Esophagus squamous epithelium (tissue), 5 donors: Measurements from ENCODE around the gene WDCP. TPM values are rescaled to one million over a fixed set of nuclear protein-coding genes. Genes with fewer than 3 reads are reported as not detected.

Experiments
- DNase-seq: peaks from one replicate; lab custom pipeline; 2025; lab: John Stamatoyannopoulos, UW
- H3K27ac ChIP-seq, 4 donors: fragments of 200-600 bp; sonication (generic); one replicate each; pipeline ENCODE4 v1.5.1; 2016 to 2019; ENCODE audit warnings: mild to moderate bottlenecking in 1 of 4
- H3K27me3 ChIP-seq, 4 donors: fragments of 200-600 bp; sonication (generic); 1 replicate in 3 of 4; 2 replicates in 1 of 4; pipeline versions ENCODE4 v1.5.1 to v1.6.0; 2017 to 2021; ENCODE audit warnings: antibody characterized with exemption in 1 of 4
- H3K36me3 ChIP-seq, 3 donors: fragments of 200-600 bp; sonication (generic); one replicate each; pipeline ENCODE4 v1.5.1; 2016 to 2019
- H3K4me1 ChIP-seq, 3 donors: fragments of 200-600 bp; sonication (generic); one replicate each; pipeline ENCODE4 v1.5.1; 2017 to 2019
- H3K4me3 ChIP-seq, 4 donors: fragments of 200-600 bp; sonication (generic); 1 replicate in 3 of 4; 2 replicates in 1 of 4; pipeline ENCODE4 v1.5.1; 2016 to 2019; ENCODE audit warnings: mild to moderate bottlenecking in 2 of 4, moderate library complexity in 1 of 4
- H3K9me3 ChIP-seq, 3 donors: fragments of 200-600 bp; sonication (generic); one replicate each; pipeline ENCODE4 v1.5.1; 2016 to 2019
- CTCF ChIP-seq, 6 experiments: fragments of 450-650 bp in 4 of 6; fragments of 200-600 bp in 2 of 6; sonication (generic) in 2 of 6; IDR thresholded peaks; one replicate each; pipeline ENCODE4 v1.5.1; 2016 to 2019; ENCODE audit warnings: antibody characterized with exemption in 6 of 6, mild to moderate bottlenecking in 4 of 6, moderate library complexity in 4 of 6
- POLR2A ChIP-seq, 4 donors: fragments of 450-650 bp; IDR thresholded peaks; one replicate each; pipeline ENCODE4 v1.6.1; 2017; ENCODE audit warnings: antibody characterized with exemption in 4 of 4, mild to moderate bottlenecking in 4 of 4, moderate library complexity in 3 of 4
- WGBS, 2 donors: methylation state at CpG; one replicate each; pipeline ENCODE4 v1.1.5; 2018; 5-methylcytosine and 5-hydroxymethylcytosine counted together
- intact Hi-C: fragments of 100-400 bp; cut with DNase I; formaldehyde crosslinking; loops from one replicate; pipeline ENCODE4 v1.15.0; 2022
- total RNA-seq, 4 donors: library from RNA; depleted of rRNA; stranded (reverse); fragments of >200 nt; gene quantifications; one replicate each; pipeline ENCODE4 v1.1.0, GENCODE V29; 2016
- donor health status: DM: yes; HTN: yes; CAD: no.

Gene WDCP
- total RNA-seq, 4 donors from 2014 or later, result 2.8 to 4.9 (median 4.0) TPM

GRCh38 chr2:24076849-24077534 is 29.8 kb upstream of the WDCP start:
- H3K27me3 ChIP-seq, result no peaks in the 10 kb centered on the region
- H3K27ac ChIP-seq, result peak overlapping the region; percentile 97 to 100 (median 98)
- 2% methylated on average over 29 to 37 of the region's 41 CpGs for WGBS, 2 donors
- no peaks in the 10 kb centered on the region for H3K9me3 ChIP-seq
- DNase-seq, result no peak
- peaks cover 15 to 54% (median 15%) of the 10 kb centered on the region in 3 donors for H3K4me1 ChIP-seq
- H3K4me3 ChIP-seq, result peak overlapping the region; percentile 60 to 86 (median 76)
- TF ChIP-seq CTCF (IDR thresholded peaks at IDR 0.05) (no peak), POLR2A (IDR thresholded peaks at IDR 0.05) (peak in 3 of 4 donors; percentile 28 to 55 (median 30))
- intact Hi-C loops, result loop anchor here (10.0 kb wide), 1 partner anchor 152 kb away; the partner anchor contains the start of gene ATAD2B
- peaks cover 0 to 55% (median 7%) of the 10 kb centered on the region in 3 donors for H3K36me3 ChIP-seq

GRCh38 chr2:24075915-24076848 is 29.0 kb upstream of the WDCP start, which contains the start of gene SF3B6:
TSS of gene SF3B6 (minus strand) at chr2:24076326. CDS start at chr2:24076229, 97 bp downstream.
- Histone ChIP-seq H3K4me3 (peak within 1 kb of the TSS; percentile 60 to 86 (median 76)), H3K27me3 (no peaks in the 10 kb centered on the region), H3K4me1 (peaks cover 15 to 45% (median 15%) of the 10 kb centered on the region in 3 donors), H3K36me3 (peaks cover 0 to 55% (median 7%) of the 10 kb centered on the region in 3 donors), H3K9me3 (no peaks in the 10 kb centered on the region), H3K27ac (peak within 1 kb of the TSS; percentile 97 to 100 (median 98))
- peak; percentile 99 for DNase-seq
- intact Hi-C loops, result loop anchor here (10.0 kb wide), 1 partner anchor 151 kb away; the partner anchor contains the start of gene ATAD2B
- peak in 3 of 4 donors; percentile 25 to 84 (median 63) for TF ChIP-seq POLR2A (IDR thresholded peaks at IDR 0.05)
- TF ChIP-seq CTCF (IDR thresholded peaks at IDR 0.05), result no peak
- 0% methylated on average over 23 to 24 of the region's 64 CpGs for WGBS, 2 donors

GRCh38 chr2:24075259-24075658 is 28.1 kb upstream of the WDCP start:
- TF ChIP-seq POLR2A (IDR thresholded peaks at IDR 0.05) (no peak), CTCF (IDR thresholded peaks at IDR 0.05) (no peak)
- H3K36me3 ChIP-seq, result peaks cover 0 to 55% (median 0%) of the 10 kb centered on the region in 3 donors
- intact Hi-C loops, result loop anchor here (10.0 kb wide), 1 partner anchor 150 kb away; the partner anchor contains the start of gene ATAD2B
- H3K27ac ChIP-seq, result peak overlapping the region; percentile 97 to 100 (median 98)
- H3K4me3 ChIP-seq, result peak overlapping the region; percentile 60 to 86 (median 76)
- no peaks in the 10 kb centered on the region for H3K27me3 ChIP-seq
- no peaks in the 10 kb centered on the region for H3K9me3 ChIP-seq
- peaks cover 15 to 43% (median 15%) of the 10 kb centered on the region in 3 donors for H3K4me1 ChIP-seq
- WGBS, 2 donors, result 42 to 54% methylated on average over 5 of the region's 5 CpGs
- DNase-seq, result no peak

GRCh38 chr2:24073816-24074215 is 26.6 kb upstream of the WDCP start:
- WGBS, 2 donors, result 83 to 88% methylated on average over 6 of the region's 6 CpGs
- DNase-seq, result no peak
- Histone ChIP-seq H3K27me3 (no peaks in the 10 kb centered on the region), H3K4me1 (peaks cover 15 to 41% (median 15%) of the 10 kb centered on the region in 3 donors), H3K4me3 (no peak overlapping the region), H3K27ac (no peak overlapping the region), H3K36me3 (peaks cover 5 to 55% (median 9%) of the 10 kb centered on the region in 3 donors), H3K9me3 (no peaks in the 10 kb centered on the region)
- intact Hi-C loops, result loop anchor here (10.0 kb wide), 1 partner anchor 149 kb away; the partner anchor contains the start of gene ATAD2B
- TF ChIP-seq POLR2A (IDR thresholded peaks at IDR 0.05) (no peak), CTCF (IDR thresholded peaks at IDR 0.05) (no peak)
